ENCODE data around the gene LGR6. TPM values are rescaled to one million over a fixed set of nuclear protein-coding genes. Genes with fewer than 3 reads are reported as not detected.
A peak's percentile ranks its signal among the peaks of the same experiment; 100 is the strongest.

LGR6 gene
- polyA plus RNA-seq, 3 donors: 0.86 to 1.1 (median 1.0) TPM

GRCh38 chr1:202199040-202199889 lies 5.7 kb downstream of the LGR6 start:
- DNase-seq: no peak

GRCh38 chr1:202200112-202200548 lies 6.5 kb downstream of the LGR6 start:
- no peak for DNase-seq

GRCh38 chr1:202200669-202201068 lies 7.1 kb downstream of the LGR6 start:
- no peak for DNase-seq

GRCh38 chr1:202201266-202201665 lies 7.7 kb downstream of the LGR6 start:
- no peak for DNase-seq

- DNase-seq: no peak
Observed at GRCh38 chr1:202201971-202202370, 8.4 kb downstream of the LGR6 start.

GRCh38 chr1:202202500-202203168 lies 9.0 kb downstream of the LGR6 start:
- DNase-seq: no peak

- no peak for DNase-seq
Observed at GRCh38 chr1:202203238-202204039, 9.8 kb downstream of the LGR6 start.

- no peak for DNase-seq
Observed at GRCh38 chr1:202204065-202204464, 10.5 kb downstream of the LGR6 start.

- DNase-seq: no peak
Observed at GRCh38 chr1:202205523-202206190, 12.1 kb downstream of the LGR6 start.

- DNase-seq: peak; percentile 35
Observed at GRCh38 chr1:202207292-202207691, 13.7 kb downstream of the LGR6 start.

- DNase-seq: no peak
Observed at GRCh38 chr1:202208351-202208857, 14.8 kb downstream of the LGR6 start.

GRCh38 chr1:202210385-202210784 lies 16.8 kb downstream of the LGR6 start:
- DNase-seq: no peak

GRCh38 chr1:202210969-202211368 lies 17.4 kb downstream of the LGR6 start:
- DNase-seq: no peak

GRCh38 chr1:202212787-202213186 lies 19.2 kb downstream of the LGR6 start:
- DNase-seq: no peak

GRCh38 chr1:202213361-202214088 lies 19.9 kb downstream of the LGR6 start:
- DNase-seq: no peak

- DNase-seq: no peak
Observed at GRCh38 chr1:202214089-202214843, 20.7 kb downstream of the LGR6 start.

- DNase-seq: no peak
Observed at GRCh38 chr1:202215472-202216130, 22.0 kb downstream of the LGR6 start.

- no peak for DNase-seq
Observed at GRCh38 chr1:202216691-202217090, 23.1 kb downstream of the LGR6 start.

- DNase-seq: no peak
Observed at GRCh38 chr1:202217516-202217915, 23.9 kb downstream of the LGR6 start.

- DNase-seq: no peak
Observed at GRCh38 chr1:202217951-202218350, 24.4 kb downstream of the LGR6 start.

All from renal pelvis (tissue), 4 donors.